ENCODE results near the gene VWA3B. TPM values are rescaled to one million over a fixed set of nuclear protein-coding genes. Genes with fewer than 3 reads are reported as not detected.
"Not testable (repeated sequence)": the region's sequence is repeated elsewhere in the genome, so short reads cannot be mapped to it uniquely, and the experiment has no call there.

Gene VWA3B
- total RNA-seq, 1 experiment from 2014 or later: not detected

DNA sequence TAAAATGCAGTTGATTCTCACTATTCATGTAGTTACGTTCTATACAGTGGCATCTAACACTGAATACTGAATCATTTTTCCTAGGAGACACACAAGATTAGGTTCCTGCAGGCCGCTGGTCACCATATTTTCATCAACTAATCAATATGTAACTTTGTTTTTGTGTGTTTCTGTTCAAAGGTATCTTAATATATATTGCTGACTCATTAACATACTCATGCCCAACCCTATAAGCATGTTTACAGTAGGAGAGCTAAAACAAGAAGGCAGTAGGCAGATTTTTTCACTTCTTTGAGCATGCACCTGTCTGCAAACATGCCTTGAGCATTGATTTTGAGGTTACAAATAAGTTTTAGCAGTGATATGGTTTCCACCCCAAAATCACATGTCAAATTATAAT, 229.0 kb downstream of the VWA3B start:
- Mint-ChIP-seq H3K27ac (ENCODE audit: unreplicated experiment) (no peak overlapping the region), H3K27me3 (ENCODE audit: unreplicated experiment) (peaks cover 31% of the 10 kb centered on the region), H3K9me3 (ENCODE audit: low read depth, unreplicated experiment) (peaks cover 6% of the 10 kb centered on the region), H3K4me3 (ENCODE audit: low read depth, unreplicated experiment) (no peak overlapping the region), H3K4me1 (ENCODE audit: low read depth, unreplicated experiment) (no peaks in the 10 kb centered on the region), H3K36me3 (ENCODE audit: insufficient read depth, unreplicated experiment) (no peaks in the 10 kb centered on the region)
- CTCF ChIA-PET: no interaction called here
- intact Hi-C loops (cut with micrococcal nuclease; ENCODE audit: unreplicated experiment): no loop called here
- TF ChIP-seq, protein P1, sequence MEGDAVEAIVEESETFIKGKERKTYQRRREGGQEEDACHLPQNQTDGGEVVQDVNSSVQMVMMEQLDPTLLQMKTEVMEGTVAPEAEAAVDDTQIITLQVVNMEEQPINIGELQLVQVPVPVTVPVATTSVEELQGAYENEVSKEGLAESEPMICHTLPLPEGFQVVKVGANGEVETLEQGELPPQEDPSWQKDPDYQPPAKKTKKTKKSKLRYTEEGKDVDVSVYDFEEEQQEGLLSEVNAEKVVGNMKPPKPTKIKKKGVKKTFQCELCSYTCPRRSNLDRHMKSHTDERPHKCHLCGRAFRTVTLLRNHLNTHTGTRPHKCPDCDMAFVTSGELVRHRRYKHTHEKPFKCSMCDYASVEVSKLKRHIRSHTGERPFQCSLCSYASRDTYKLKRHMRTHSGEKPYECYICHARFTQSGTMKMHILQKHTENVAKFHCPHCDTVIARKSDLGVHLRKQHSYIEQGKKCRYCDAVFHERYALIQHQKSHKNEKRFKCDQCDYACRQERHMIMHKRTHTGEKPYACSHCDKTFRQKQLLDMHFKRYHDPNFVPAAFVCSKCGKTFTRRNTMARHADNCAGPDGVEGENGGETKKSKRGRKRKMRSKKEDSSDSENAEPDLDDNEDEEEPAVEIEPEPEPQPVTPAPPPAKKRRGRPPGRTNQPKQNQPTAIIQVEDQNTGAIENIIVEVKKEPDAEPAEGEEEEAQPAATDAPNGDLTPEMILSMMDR (IDR thresholded peaks at IDR 0.05; ENCODE audit: unreplicated experiment): no peak
- BruUV-seq (replicated peaks): no TSS peak
- no peak for DNase-seq

DNA sequence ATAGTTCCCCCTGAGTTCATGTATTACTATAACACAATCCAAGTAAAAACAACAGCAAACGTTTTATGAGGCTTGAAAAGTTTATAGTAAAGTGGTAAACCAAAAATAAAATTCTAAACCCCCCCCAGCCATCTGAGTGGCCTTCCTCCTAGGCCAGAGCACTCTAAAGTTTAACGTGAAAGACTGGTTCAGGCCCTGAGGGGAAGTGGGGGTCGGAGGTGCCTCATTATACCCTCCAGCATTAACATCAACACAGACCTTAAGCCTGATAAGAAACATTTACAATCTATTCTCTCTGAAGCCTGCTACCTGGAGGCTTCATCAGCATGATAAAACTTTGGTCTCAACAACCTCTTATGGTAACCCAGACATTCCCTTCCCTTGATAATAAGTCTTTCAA, 230.2 kb downstream of the VWA3B start:
- DNase-seq: no peak
- no peak overlapping the region for H3K4me3 Mint-ChIP-seq (ENCODE audit: low read depth, unreplicated experiment)
- peaks cover 6% of the 10 kb centered on the region for H3K9me3 Mint-ChIP-seq (ENCODE audit: low read depth, unreplicated experiment)
- no peak overlapping the region for H3K27ac Mint-ChIP-seq (ENCODE audit: unreplicated experiment)
- H3K27me3 Mint-ChIP-seq (ENCODE audit: unreplicated experiment): peaks cover 24% of the 10 kb centered on the region
- CTCF ChIA-PET: no interaction called here
- no TSS peak for BruUV-seq (replicated peaks)
- TF ChIP-seq, protein P1 (IDR thresholded peaks at IDR 0.05; ENCODE audit: unreplicated experiment): no peak
- intact Hi-C loops (cut with micrococcal nuclease; ENCODE audit: unreplicated experiment): no loop called here
- H3K4me1 Mint-ChIP-seq (ENCODE audit: low read depth, unreplicated experiment): no peaks in the 10 kb centered on the region
- no peaks in the 10 kb centered on the region for H3K36me3 Mint-ChIP-seq (ENCODE audit: insufficient read depth, unreplicated experiment)

DNA sequence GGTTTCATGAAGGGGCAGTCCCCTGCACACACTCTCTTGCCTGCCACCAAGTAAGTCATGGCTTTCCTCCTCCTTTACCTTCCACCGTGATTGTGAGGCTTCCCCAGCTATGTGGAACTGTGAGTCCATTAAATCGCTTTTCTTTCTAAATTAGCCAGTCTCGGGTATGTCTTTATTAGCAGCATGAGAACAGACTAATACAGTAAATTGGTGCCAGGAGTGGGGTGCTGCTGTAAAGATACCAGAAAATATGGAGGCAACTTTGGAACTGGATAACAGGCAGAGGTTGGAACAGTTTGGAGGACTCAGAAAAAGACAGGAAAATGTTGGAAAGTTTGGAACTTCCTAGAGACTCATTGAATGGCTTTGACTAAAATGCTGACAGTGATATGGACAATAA, 233.2 kb downstream of the VWA3B start:
- H3K4me1 Mint-ChIP-seq (ENCODE audit: low read depth, unreplicated experiment); H3K27ac Mint-ChIP-seq (ENCODE audit: unreplicated experiment); BruUV-seq (replicated peaks); H3K4me3 Mint-ChIP-seq (ENCODE audit: low read depth, unreplicated experiment); H3K36me3 Mint-ChIP-seq (ENCODE audit: insufficient read depth, unreplicated experiment); DNase-seq; H3K9me3 Mint-ChIP-seq (ENCODE audit: low read depth, unreplicated experiment); H3K27me3 Mint-ChIP-seq (ENCODE audit: unreplicated experiment); CTCF ChIA-PET; intact Hi-C loops (cut with micrococcal nuclease; ENCODE audit: unreplicated experiment): not testable (repeated sequence)

DNA sequence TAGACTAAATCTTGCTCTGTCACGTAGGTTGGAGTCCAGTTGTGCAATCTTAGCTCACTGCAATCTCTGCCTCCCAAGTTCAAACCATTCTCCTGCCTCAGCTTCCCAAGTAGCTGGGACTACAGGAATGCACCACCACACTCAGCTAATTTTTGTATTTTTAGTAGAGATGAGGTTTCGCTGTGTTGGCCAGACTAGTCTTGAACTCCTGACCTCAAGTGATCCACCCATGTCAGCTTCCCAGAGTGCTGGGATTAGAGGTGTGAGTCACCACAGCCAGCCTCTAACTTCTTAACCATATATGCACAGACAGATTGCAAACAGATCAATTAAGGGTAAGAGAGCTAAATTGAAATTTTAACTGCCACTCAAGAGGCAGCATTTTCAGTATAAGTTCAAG, 237.2 kb downstream of the VWA3B start:
- H3K27ac Mint-ChIP-seq (ENCODE audit: unreplicated experiment): no peak overlapping the region
- no peak overlapping the region for H3K4me3 Mint-ChIP-seq (ENCODE audit: low read depth, unreplicated experiment)
- intact Hi-C loops (cut with micrococcal nuclease; ENCODE audit: unreplicated experiment): no loop called here
- CTCF ChIA-PET: no interaction called here
- no peaks in the 10 kb centered on the region for H3K36me3 Mint-ChIP-seq (ENCODE audit: insufficient read depth, unreplicated experiment)
- peaks cover 6% of the 10 kb centered on the region for H3K9me3 Mint-ChIP-seq (ENCODE audit: low read depth, unreplicated experiment)
- no peaks in the 10 kb centered on the region for H3K27me3 Mint-ChIP-seq (ENCODE audit: unreplicated experiment)
- TF ChIP-seq, protein P1 (IDR thresholded peaks at IDR 0.05; ENCODE audit: unreplicated experiment): no peak
- no peak for DNase-seq
- no TSS peak for BruUV-seq (replicated peaks)
- no peaks in the 10 kb centered on the region for H3K4me1 Mint-ChIP-seq (ENCODE audit: low read depth, unreplicated experiment)

DNA sequence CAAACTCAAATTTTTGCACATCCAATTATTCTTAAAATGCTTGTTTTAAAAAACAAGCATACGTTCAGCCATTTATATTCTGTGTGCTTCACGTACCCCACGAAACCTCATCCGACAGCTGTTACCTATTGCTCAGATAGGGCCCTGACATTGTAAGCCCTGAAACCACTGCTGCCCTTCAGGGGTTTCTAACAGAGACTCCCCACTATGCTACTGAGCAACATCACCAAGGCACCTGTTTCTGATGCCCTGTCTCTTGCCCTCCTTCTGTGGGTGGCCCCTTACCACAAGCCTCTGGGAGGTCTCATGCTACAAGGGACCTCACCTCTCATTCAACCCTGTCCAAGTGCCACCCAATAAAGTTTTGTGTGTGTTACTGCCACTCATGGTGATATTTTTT, 240.8 kb downstream of the VWA3B start:
- DNase-seq: no peak
- intact Hi-C loops (cut with micrococcal nuclease; ENCODE audit: unreplicated experiment): no loop called here
- Mint-ChIP-seq H3K27me3 (ENCODE audit: unreplicated experiment) (peaks cover 13% of the 10 kb centered on the region), H3K4me3 (ENCODE audit: low read depth, unreplicated experiment) (no peak overlapping the region), H3K9me3 (ENCODE audit: low read depth, unreplicated experiment) (no peaks in the 10 kb centered on the region), H3K4me1 (ENCODE audit: low read depth, unreplicated experiment) (no peaks in the 10 kb centered on the region), H3K27ac (ENCODE audit: unreplicated experiment) (no peak overlapping the region), H3K36me3 (ENCODE audit: insufficient read depth, unreplicated experiment) (no peaks in the 10 kb centered on the region)
- BruUV-seq (replicated peaks): no TSS peak
- CTCF ChIA-PET: no interaction called here
- TF ChIP-seq, protein P1 (IDR thresholded peaks at IDR 0.05; ENCODE audit: unreplicated experiment): no peak
